ENCODE results near the gene GLT8D2.
"Not testable (repeated sequence)": the region's sequence is repeated elsewhere in the genome, so short reads cannot be mapped to it uniquely, and the experiment has no call there.

The GLT8D2 gene

GRCh38 chr12:104049278-104049902 lies 597 bp downstream of the GLT8D2 start:
- no peak for DNase-seq

DNA sequence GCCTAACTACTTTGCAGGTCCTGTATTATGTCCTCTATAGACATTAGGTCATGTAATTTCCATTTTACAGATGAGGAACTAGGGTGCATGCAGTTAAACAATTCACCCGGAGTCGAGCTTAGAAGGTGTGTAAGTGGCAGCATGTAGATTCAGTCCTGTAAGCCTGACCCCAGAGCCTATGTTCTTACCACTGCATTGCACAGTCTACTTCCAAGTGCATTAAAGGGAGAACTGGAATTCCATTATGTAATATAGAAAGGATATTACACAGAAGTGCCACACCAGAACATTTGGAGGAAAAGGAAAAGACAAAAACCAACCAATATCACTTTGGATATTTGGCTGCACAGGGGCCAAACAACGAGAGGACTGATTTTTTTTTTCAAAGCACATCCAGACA lies 1.2 kb downstream of the GLT8D2 start:
- DNase-seq: no peak

GRCh38 chr12:104048162-104048561 lies 1.8 kb downstream of the GLT8D2 start:
- no peak for DNase-seq

- DNase-seq: no peak
Observed at GRCh38 chr12:104046306-104046705, 3.7 kb downstream of the GLT8D2 start.

- DNase-seq: no peak
Observed at GRCh38 chr12:104044158-104044557, 5.8 kb downstream of the GLT8D2 start.

- DNase-seq: no peak
Observed at GRCh38 chr12:104042580-104042979, 7.4 kb downstream of the GLT8D2 start.

DNA sequence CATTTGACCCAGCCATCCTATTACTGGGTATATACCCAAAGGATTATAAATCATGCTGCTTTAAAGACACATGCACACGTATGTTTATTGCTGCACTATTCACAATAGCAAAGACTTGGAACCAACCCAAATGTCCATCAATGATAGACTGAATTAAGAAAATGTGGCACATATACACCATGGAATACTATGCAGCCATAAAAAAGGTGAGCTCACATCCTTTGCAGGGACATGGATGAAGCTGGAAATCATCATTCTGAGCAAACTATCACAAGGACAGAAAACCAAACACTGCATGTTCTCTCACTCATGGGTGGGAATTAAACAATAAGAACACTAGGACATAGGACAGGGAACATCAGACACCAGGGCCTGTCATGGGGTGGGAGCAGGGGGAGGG lies 10.2 kb downstream of the GLT8D2 start:
- DNase-seq: not testable (repeated sequence)

DNA sequence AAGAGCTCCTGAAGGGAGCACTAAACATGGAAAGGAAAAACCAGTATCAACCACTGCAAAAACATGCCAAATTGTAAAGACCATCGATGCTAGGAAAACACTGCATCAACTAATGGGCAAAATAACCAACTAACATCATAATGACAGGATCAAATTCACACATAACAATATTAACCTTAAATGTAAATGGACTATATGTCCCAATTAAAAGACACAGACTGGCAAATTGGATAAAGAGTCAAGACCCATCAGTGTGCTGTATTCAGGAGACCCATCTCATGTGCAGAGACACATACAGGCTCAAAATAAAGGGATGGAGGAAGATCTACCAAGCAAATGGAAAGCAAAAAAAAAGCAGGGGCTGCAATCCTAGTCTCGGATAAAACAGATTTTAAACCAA lies 13.8 kb downstream of the GLT8D2 start:
- not testable (repeated sequence) for DNase-seq

DNA sequence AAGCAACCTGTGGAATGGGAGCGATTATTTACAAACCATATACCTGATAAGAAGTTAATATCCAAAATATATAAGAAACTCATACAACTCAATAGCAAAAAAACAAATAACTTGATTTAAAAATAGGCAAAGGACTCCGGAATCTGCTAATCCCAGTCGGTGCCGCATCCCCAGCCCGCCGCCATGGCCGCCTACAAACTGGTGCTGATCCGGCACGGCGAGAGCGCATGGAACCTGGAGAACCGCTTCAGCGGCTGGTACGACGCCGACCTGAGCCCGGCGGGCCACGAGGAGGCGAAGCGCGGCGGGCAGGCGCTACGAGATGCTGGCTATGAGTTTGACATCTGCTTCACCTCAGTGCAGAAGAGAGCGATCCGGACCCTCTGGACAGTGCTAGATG lies 19.4 kb downstream of the GLT8D2 start:
- DNase-seq: not testable (repeated sequence)

GRCh38 chr12:104026841-104027599 lies 23.0 kb downstream of the GLT8D2 start:
- DNase-seq: no peak

GRCh38 chr12:104025771-104026170 lies 24.2 kb downstream of the GLT8D2 start:
- DNase-seq: no peak

GRCh38 chr12:104024348-104024747 lies 25.6 kb downstream of the GLT8D2 start:
- DNase-seq: no peak

GRCh38 chr12:104023710-104024109 lies 26.3 kb downstream of the GLT8D2 start:
- no peak for DNase-seq

GRCh38 chr12:104022786-104023185 lies 27.2 kb downstream of the GLT8D2 start:
- DNase-seq: no peak

- not testable (repeated sequence) for DNase-seq
Observed at GRCh38 chr12:104021862-104022261, 28.1 kb downstream of the GLT8D2 start.

DNA sequence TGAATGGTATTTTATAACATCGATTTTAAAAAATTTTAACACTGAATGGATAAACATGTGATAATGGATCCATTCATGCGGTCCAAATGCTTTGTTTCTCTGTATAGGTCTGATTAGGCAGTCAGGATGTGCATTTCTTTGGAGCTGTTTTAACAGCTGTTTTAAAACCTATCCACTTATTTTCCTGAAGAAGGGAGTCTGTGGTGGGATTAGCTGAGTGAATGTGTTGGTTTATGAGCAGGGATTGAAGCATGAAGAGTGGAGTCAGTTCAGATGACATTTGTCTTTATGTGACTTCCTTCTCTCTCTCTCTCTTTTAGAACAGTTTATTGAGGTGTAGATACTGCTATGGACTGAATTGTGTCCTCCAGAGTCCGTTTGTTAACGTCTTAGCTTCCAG lies 37.7 kb downstream of the GLT8D2 start:
- DNase-seq: no peak

GRCh38 chr12:104011253-104011652 lies 38.7 kb downstream of the GLT8D2 start:
- no peak for DNase-seq

DNA sequence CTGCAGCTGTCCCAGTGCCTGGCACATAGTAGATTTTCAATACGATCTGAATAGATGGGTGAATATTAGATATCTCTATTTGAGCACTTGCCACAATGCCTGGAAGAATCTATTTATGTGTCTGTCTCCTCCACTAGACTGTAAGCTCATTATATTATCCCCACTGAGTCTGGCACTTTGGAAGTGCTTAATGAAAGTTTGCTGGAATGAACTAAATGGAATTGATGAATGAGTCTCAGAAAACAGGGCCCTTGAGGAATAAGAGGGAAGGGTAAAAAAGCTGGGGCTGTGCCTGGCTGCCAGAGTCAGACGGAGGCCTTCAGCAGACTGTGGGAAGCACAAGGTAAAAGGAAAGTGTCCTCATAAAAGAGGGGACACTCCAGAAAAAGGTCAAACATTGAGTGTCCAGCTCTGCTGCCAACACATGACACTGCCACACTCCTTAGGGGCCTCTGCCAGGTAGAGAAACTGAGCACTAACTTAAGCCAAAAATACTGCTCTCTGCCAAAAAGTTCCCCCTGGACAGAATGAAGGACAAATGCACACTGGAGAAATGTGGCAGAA lies 39.3 kb downstream of the GLT8D2 start:
- DNase-seq: no peak

- DNase-seq: no peak
Observed at GRCh38 chr12:104010121-104010520, 39.9 kb downstream of the GLT8D2 start.

- no peak for DNase-seq
Observed at GRCh38 chr12:104006929-104007328, 43.1 kb downstream of the GLT8D2 start.

GRCh38 chr12:104003596-104003995 lies 46.4 kb downstream of the GLT8D2 start:
- no peak for DNase-seq

DNA sequence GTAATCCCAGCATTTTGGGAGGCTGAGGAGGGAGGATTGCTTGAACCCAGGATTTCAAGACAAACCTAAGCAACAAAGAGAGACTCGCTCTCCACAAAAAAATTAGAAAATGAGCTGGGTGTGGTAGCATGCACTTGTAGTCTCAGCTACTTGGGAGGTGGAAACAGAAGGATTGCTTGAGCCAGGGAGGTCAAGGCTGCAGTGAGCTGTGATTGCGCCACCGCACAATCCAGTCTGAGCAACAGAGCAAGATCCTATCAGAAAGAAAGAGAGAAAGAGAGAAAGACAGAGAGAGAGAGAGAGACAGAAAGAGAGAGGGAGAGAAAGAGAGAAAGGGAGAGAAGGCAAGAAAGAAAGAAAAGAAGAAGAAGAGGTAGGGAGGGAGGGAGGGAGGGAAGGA lies 47.3 kb downstream of the GLT8D2 start:
- no peak for DNase-seq

DNA sequence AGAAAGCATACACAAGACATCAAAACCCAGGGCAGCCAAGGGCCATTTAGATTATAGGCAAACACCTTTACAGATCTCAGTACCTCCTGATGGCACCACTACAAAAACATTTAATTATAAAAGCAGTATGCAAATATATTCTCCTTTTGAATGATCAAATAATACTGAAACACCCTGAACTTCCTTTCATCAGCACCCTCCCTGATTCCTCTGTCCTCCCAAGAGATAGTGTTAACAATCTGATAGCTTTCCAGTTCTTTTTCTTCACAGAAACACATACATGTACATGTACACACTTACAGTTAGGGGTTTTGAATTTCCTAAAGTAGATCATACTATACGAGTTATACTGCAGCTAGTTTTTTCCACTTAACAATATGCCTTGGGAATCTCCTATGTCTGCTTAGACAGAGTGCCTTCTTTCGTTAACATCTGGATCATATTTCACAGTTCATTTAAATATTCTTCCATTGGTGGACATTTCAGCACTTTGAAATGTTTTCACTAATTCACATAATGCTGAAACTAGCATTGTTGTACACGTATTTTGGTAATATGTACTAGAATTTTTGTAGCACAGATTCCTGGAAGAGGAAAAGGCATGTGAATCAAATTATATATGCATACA lies 49.1 kb downstream of the GLT8D2 start:
- DNase-seq: no peak

DNA sequence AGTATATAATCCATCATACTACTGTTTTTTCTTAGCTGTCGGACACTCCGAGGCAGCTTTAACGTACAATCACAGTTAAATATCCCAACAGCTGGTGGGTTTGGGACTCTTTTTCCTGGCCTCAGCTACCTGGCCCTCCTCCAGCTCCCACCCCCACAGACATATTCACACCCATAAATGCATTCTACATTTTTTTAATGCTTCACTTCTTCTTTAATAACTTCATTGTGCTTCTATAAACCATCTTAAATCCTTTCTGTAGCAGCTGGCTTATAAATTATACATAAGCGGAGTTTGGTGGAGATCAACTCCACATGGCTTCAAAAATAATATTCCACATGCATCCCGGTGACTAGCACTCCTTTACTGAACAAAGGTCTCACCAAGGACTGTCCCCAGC lies 51.0 kb downstream of the GLT8D2 start:
- DNase-seq: no peak

Data from NCI-H1417 treated with DMSO at 0.1 percent for 48 hours (cell line).